ENCODE measurements around the gene PUS1.

DNA sequence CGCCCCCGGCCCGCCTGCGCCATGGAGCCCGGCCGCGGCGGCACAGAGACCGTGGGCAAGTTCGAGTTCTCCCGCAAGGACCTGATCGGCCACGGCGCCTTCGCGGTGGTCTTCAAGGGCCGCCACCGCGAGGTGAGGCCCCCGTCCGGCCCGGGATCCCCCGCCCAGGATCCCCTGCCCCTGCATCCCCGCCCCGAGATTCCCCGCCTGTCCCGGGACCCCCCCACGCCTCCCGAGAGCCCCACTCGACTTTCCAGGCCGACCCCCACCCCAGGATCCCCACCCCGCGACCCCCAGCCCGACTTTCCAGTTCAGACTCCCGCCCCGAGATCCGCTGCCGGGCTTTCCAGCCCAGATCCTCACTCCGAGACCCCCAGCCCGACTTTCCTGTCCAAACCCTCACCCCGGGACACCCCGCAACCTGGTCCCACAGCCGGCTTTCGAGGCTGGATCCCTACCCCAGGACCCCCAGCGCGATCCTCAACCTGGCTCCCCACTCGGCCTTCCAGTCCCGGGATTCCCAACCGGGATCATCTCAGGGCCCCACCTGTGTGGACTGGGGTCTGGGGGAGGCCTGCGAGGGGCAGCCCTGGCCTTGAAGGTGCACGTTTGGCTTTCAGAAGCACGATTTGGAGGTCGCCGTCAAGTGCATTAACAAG is 34.0 kb upstream of the PUS1 start:
- TF ChIP-seq, protein P1, sequence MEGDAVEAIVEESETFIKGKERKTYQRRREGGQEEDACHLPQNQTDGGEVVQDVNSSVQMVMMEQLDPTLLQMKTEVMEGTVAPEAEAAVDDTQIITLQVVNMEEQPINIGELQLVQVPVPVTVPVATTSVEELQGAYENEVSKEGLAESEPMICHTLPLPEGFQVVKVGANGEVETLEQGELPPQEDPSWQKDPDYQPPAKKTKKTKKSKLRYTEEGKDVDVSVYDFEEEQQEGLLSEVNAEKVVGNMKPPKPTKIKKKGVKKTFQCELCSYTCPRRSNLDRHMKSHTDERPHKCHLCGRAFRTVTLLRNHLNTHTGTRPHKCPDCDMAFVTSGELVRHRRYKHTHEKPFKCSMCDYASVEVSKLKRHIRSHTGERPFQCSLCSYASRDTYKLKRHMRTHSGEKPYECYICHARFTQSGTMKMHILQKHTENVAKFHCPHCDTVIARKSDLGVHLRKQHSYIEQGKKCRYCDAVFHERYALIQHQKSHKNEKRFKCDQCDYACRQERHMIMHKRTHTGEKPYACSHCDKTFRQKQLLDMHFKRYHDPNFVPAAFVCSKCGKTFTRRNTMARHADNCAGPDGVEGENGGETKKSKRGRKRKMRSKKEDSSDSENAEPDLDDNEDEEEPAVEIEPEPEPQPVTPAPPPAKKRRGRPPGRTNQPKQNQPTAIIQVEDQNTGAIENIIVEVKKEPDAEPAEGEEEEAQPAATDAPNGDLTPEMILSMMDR (IDR thresholded peaks at IDR 0.05 in 2 of 3, conservative IDR thresholded peaks at IDR 0.05 in 1 of 3; ENCODE audit: control insufficient read depth in 2 of 3, extremely low read depth in 1 of 3, insufficient read depth in 1 of 3, low read depth in 3 of 3, low read length in 3 of 3), result no peak
- TF ChIP-seq, protein P2, sequence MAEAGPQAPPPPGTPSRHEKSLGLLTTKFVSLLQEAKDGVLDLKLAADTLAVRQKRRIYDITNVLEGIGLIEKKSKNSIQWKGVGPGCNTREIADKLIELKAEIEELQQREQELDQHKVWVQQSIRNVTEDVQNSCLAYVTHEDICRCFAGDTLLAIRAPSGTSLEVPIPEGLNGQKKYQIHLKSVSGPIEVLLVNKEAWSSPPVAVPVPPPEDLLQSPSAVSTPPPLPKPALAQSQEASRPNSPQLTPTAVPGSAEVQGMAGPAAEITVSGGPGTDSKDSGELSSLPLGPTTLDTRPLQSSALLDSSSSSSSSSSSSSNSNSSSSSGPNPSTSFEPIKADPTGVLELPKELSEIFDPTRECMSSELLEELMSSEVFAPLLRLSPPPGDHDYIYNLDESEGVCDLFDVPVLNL (IDR thresholded peaks at IDR 0.05; ENCODE audit: low read depth, low read length), result no peak
- TF ChIP-seq JUND (IDR thresholded peaks at IDR 0.05; ENCODE audit: low read depth, low read length), result no peak

Data from GM12878 (cell line).